ENCODE data around the gene UBAC2.

The UBAC2 gene, protein sequence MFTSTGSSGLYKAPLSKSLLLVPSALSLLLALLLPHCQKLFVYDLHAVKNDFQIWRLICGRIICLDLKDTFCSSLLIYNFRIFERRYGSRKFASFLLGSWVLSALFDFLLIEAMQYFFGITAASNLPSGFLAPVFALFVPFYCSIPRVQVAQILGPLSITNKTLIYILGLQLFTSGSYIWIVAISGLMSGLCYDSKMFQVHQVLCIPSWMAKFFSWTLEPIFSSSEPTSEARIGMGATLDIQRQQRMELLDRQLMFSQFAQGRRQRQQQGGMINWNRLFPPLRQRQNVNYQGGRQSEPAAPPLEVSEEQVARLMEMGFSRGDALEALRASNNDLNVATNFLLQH

DNA sequence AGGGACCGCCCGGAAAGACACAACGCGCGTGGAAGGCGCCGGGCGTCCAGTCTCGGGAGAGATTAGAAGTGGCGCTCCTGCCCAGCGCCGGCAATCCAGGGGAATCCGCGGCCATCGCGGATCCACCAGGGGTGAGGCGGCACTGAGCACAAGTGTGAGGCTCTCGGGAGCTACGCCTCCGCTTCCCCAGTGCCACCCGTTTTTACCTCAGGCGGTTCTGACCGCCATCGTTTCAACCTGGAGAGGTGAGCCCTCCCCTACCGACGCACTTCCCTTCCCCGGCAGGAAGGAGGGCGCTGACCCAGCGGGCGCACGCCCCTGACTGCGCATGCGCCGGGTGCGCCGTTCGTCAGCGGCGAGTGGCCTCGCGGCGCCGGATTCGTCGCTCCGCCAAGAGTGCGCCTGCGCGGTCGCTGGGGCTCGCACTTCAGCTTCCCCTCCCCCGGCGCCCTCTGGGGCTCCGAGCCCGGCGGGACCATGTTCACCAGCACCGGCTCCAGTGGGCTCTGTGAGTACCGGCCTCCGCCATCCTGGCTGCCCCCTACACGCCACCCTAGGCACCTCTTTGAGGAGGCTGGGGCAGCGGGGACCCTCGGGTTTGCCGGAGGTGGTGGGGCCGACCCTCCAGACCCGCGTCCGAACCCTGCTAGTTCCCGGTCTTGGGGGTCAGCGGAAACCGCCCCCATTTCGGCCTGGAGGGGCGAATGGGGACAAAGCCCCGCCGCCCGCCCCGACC lies at the start of gene UBAC2:
Gene UBAC2 (plus strand): TSS at position 423 of the 736 bp plus-strand sequence. CDS start 55 bp downstream, at position 478.
- peak; percentile 99 for DNase-seq

DNA sequence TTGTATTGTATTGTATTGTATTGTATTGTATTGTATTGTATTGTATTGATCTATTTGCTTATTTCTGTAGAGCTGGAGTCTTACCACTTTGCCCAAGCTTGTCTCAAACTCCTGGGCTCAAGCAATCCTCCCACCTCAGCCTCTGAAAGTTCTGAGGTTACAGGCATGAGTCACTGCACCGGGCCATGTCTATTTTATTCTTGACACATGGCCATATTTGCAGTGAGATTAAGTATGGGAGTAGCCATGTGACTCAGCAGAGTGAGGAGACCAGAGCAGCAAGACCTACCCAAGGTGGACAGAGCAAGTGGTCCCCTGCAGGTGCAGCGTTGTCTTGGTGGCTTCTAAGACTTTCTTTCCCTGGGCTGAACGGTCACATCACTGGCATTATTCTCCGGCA lies 49.1 kb upstream of the UBAC2 start:
- DNase-seq, result no peak

DNA sequence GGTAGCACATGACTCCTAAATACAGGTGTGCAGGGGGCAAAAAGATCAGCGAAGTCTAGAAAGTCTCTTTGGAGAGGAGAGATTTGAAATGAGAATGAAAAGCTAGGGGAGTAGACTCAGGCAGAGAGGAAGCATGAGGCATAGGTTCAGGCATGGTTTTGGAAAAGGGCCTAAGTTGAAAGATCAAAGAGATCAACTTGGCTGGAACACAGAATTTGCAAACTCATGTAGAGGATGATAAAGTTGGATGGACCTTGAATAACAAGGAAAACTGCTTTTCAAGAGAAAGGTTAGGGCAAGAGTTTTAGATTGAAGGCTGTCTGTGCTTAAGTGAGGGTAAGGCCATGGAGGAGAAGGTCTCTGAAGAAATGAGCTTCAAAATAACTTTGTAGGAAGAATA lies 47.4 kb upstream of the UBAC2 start:
- DNase-seq, result no peak

DNA sequence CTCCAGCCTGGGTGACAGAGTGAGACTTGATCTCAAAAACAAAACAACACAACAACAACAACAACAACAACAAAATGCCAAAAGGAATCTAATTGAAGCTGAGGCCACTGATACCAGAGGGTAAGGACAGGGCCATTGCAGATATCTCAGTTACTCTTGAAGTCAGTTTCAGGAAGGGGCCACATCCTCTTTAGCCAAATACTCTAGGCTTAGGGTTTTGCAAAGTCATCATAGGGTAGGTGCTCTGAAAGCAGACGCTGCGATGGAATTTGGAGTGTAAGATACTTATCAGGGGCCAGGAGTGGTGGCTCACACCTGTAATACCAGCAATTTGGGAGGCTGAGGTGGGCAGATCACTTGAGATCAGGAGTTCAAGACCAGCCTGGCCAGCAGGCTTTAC lies 46.6 kb upstream of the UBAC2 start:
- no peak for DNase-seq

DNA sequence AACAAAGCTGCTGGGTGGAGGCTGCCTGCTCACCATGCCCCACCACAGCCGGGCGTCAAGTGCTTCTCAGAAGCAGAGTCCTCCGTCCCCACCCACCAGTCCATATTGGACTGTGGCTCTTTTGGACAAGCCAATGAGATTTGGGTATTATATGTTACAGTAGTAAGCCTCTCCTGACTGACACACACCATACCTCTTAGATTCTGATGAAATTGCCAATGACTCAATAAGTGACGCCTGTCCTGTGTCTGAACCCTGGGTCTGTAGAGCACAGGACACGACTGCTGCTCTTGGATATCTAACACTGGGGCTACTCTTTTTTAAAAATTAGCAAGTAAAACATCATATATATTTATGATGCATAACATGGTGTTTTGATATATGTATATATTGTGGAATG lies 44.8 kb upstream of the UBAC2 start:
- no peak for DNase-seq

DNA sequence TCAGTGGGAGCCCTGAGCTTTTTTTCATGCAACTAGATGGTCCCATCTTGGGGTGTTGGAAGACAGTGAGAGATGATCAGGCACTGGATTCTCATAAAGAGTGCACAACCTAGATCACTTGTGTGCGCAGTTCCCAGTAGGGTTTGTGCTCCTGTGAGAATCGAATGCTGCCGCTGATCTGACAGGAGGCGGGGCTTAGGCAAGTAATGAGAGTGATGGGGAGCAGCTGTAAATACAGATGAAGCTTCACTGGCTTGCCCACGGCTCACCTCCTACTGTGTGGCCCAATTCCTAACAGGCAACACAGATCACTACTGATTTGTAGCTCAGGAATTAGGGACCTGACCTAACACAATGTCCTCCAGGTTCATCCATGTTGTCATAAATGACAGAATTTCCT lies 43.6 kb upstream of the UBAC2 start:
- DNase-seq, result no peak

DNA sequence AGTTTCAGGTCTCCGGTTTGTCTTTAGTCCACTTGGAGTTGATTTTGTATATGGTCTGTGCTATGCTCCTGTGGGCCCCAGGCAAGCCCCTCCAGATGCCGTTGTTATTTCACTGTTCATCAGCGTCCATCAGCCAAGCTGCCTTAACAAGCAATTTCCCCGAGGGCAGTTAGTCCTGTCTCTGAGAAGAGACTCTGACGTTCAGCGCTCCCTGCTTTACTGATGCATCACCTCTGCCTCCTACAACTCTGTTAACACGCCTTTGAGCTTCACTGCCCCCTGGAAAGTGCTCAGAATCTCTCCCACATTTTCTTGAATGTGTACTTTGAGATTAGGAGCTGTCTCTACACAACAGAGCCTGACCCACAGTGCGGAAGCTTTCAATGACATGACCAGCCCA lies 41.8 kb upstream of the UBAC2 start:
- peak; percentile 35 for DNase-seq

DNA sequence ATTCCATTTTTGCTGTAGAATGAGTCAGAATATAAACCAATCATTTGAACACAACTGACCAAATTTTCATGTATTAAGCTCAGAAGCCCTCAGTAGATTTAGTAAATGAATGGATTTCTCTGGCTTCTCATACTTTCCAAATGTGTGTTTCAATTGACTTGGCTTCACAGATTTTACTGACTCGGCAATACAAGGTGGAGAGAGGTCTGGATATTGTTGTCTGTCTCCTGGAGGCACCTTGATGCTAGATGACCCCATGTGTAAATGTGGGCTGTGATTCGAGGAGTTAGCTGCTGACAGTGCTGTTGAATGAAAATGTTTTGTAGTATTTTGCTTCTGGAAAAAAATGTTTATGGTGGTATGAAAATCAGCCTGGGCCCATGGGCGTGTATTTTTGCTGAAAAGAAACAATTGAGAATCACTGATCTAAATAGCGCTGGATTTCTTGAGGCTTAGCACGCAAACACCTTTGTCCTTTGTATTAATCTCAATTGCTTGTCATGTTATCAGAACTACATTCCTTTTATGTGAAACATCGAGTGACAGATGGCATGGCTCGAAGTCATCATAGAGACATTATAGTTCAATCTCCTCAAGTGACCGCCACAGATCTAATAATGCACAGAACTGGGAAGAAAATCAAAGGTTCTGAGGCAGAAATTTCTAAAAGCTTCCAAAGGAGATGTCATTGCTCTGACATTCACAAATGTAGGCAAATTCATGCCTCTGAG lies 41.2 kb upstream of the UBAC2 start:
- DNase-seq, result peak; percentile 34

DNA sequence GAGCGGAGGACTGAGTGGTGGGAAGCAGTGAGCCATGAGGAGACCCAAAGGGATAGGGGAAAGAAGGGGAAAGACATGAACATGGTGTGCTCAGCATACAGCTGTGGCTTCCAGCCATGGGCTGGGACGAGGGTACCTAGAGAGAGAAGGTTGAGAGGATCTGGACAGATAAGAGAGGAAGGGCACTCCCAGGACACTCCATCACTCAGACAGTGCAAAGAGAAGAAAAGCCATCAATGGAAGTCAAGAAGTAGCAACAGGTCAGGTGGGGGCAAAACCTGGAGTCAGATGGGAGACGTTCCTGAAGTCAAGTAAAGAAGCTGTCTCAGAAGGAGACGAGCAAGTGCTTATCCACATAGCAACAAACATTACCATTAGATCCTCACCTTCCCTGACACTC lies 40.2 kb upstream of the UBAC2 start:
- DNase-seq, result no peak

DNA sequence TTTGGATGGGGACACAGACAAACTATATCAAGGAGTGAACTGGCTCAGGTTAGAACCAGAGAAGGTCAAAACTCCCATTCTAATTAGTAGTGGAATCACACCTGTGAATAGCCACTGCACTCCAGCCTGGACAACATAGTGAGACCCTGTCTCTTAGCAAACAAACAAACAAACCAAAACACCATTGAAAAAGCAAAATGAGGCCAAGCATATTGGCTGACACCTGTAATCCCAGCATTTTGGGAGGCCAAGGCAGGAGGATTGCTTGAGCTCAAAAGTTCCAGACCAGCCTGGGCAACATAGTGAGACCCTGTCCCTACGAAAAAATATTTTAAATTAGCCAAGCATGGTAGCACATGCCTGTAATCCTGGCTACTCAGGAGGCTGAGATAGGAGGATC lies 39.1 kb upstream of the UBAC2 start:
- no peak for DNase-seq

DNA sequence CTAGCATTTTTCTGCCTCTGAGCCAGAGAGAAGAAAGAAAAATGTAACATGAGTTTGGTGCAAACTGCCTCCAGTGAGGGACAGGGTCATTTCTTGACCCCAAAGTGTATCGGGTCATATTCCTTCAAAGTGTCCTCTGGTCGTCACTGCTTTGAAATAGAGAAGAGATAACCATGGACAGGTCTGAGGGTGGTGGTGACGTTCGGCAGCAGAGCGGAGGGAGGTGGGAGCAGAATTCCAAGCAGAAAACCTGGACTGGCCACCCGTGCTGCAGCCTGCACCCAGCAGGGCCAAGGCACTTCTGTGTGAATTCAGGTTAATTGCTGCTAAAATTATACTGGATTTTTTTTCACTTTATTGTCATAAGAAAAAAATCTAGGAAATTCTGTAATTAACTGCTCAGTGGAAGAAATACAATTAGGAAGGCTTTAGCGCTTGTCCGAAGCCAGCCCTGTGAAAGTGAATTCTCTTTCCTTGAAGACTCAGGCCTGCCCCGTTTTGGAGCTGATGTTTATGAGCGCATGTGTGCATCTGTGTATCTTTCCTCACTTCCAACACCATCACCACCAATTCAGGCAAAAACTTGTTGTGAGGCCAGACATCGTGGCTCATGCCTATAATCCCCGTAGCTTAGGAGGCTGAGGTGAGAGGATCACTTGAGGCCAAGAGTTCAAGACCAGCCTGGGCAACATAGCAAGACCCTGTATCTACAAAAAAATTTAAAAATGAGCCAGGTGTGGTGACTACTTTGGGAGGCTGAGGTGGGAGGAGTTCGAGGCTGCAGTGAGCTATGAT lies 37.9 kb upstream of the UBAC2 start:
- no peak for DNase-seq

DNA sequence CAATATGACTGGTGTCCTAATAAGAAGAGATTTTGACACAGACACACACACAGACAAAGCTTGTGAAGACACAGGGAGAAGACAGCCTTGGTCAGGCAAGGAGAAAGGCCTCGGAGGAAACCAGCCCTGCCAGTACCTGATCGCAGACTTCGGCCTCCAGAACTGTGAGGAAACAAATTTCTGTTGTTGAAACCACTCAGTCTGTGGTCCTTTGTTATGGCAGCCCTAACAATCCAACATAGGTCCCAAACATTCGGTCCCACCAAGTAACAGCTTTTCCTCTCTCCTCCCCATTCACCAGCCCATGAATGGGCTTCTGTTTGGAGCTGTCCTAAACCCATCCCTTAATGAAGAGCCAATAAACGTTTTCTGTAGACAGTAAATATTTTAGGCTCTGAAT lies 36.4 kb upstream of the UBAC2 start:
- DNase-seq, result no peak

DNA sequence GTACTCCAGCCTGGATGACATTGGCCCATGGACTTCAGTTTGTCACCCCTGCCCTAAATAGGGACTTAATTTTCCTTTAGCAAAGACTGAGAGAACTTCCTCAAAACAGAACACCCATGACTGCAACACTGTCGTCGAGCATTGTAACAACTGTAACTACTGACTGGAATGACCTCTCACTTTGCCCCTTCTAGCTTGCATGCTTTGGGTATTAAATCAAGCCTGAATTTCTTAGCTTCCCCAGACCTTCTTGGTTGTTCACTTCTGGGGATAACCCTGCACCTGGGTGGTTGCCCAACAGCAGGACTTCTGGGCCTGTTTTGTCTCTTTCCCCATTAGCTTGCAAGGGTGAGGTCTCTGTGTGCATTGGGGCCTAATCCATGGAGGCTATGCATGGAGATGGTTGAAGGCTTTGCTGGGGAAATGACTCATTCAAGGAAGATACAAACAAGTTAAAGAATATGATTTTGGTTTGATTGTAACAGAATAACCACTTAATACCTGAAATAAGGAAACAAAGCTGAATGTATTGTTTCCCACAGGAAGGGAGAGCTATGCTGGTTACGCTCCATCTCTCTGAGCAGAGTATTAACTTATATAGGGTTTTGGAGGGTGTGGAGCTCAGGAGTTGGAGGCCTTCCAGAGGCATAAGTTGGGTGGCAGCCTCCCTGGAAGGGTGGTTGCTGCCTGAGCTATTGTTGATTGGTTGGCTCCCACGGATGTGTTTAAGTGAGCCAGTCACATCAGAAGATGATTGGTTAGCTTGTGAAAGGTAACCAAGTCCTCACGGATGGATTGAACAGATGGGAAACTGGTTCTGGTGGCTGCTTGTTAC lies 34.7 kb upstream of the UBAC2 start:
- DNase-seq, result no peak

DNA sequence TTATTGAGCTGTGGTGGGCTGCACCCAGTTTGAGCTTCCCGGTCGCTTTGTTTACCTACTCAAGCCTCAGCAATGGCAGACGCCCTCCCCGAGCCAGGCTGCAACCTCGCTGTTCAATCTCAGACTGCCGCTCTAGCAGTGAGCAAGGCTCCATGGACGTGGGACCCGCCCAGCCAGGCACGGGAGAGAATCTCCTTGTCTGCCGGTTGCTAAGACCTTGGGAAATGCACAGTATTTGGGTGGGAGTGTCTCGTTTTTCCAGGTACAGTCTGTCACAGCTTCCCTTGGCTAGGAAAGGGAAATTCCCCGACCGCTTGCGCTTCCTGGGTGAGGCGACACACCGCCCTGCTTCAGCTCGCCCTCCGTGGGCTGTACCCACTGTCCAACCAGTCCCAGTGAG lies 27.7 kb upstream of the UBAC2 start:
- no peak for DNase-seq

DNA sequence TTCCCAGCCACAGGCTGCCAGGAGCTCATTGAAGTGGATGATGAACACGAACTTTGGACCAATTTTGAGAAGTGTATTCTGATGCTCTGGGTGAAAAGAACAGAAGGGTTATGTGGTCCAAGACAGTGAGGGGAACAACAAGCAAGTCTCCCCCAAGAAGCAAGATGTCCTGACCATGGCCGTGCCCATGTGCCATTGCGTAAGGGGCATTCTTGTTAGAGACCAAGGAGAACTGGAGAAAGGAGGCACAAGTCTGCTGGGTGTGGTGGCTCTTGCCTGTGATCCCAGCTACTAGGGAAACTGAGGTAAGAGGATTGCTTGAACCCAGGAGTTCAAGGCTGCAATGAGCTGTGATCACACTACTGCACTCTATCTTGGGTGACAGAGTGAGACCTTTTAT lies 27.0 kb upstream of the UBAC2 start:
- DNase-seq, result no peak

DNA sequence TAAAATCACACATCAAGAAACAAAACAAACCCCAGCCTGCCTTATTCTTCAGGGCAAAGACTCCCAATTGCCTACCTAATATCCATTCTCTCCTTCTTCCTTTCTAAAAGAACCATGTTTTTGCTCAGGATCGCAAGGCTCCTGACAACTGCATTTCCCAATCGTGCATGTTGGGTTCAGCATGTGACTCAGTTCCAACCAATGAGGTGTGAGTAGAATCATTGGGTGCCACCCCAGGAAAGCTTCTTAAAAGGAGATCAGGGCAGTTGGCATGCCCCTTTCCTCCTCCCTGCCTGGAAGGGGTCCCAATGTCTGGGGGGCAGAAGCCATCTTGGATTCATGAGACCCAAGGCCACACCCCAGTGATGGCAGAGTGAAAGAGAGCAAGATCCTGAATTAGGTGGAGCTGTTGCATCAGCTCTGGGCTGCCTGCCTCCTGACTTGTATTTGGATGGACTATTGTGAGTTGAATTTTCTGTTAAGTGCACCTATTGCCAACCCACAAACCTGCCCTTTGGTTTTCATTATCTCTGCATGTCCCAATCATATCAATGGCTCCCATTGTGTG lies 26.0 kb upstream of the UBAC2 start:
- no peak for DNase-seq

DNA sequence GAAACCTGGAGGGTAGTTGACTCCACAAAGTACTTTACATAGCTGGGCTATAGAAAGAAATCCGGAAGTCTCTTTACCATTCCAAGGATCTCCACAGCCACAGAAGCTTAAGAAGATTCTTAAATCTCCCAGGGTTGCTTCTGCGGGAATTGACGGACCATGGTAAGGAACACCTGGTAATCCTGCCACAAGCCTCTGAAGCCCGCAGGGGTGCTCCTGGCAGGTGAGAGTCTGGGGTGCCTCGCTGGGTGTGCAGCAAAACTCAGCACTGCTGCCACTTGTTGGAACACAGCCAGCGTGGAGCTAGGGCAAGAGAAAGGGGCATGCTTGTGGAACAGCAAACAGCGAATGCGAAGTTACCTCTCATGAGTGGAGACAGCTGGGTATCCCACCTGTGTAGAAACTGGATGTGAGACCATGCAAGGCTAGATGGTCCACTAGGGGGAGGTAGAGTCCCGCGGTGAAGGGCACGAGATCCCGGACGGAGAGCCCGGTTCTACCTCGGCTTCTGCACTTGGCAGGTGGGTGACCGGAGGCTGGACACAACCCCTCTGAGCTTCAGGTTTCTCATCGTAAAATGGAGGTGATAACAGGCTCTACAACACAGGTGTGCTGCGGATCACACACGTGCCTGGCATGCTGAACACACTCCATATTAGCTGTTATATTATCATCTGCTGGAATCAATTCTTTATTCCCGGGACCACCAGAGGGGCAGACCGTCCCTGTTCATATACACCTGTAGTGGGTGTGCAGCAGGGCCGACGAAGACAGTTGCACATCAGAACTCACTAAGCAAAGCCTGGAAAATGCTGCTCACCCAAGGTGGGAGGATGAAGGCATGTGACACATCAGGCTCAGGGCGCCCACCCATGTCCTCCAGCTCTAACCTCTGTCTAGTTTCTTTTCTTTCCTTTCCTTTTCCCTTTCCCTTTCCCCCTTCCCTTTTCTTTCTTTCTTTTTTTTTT lies 24.1 kb upstream of the UBAC2 start:
- peak; percentile 91 for DNase-seq

DNA sequence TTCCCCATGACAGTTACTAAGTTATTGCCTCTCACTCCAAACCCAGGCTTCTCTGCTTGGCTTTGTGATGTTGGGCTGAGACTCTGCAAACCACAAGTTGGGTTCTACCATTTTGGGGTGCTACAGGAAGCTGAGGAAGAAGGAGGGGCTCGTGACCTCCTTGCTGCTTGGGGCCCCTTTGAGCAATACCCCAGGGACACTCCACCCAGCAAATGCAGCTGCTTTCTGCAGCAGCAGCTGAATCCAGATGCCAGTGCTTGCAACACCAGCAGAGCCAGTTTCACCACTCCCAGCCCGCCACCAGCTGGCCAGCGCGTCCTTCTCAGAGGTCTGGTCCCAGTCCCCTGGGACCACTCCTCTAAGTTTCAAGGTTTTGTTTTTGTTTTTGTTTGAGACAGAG lies 22.0 kb upstream of the UBAC2 start:
- DNase-seq, result no peak

DNA sequence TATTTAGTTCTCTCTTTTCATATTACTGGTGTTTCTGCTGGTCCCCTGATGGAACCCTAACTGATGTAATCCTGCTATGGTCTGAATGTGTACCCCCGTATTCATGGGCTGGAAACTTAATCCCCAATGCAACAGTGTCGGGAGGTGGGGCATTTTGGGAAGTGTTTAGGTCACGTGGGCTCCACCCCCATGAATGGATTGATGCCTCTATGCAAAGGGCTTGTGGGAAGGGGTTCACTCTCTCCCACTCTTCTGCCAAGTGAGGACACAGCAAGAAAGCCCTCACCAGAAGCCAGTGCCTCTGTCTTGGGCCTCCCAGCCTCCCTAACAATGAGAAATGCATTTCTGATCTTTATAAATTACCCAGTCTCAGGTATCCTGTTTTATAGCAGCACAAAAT lies 21.2 kb upstream of the UBAC2 start:
- no peak for DNase-seq

DNA sequence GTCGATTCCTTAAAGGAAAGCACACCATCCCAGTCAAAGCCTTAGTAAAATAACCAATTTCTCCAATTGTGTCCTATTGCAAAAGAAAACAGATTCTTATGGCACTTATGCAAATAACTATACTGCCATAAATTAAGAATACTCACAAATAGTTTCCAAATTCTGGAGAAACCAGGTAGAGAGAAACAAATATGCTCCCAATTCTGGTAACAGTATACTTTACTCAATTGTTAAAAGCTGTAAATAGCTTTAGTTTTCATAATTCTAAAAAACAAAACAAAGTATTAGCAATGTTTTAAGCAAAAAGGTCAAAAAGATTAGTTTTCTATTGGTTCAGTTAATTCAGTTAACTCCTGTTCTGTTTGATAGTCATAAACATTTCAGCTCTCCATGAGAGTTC lies 18.2 kb upstream of the UBAC2 start:
- DNase-seq, result no peak

DNA sequence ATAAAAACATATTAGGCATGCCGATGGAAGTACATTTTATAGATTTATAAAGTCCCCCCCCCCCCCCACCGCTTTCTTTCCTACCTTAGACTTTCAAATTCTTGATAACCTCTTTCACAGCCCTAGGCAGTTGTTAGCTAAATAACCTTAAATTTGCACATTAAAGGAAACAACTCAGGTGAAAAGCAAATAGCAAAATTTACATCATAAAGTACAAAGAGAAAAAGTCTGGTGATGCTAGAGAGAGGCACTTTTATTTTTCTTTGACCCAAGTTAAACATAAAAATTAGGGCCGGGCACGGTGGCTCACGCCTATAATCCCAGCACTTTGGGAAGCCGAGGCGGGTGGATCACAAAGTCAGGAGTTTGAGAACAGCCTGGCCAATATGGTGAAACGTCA lies 15.0 kb upstream of the UBAC2 start:
- no peak for DNase-seq
